CD8-positive, alpha-beta memory T cell (primary cell): ENCODE data around the gene GTF2IRD1. TPM values are rescaled to one million over a fixed set of nuclear protein-coding genes. Genes with fewer than 3 reads are reported as not detected.
A peak's percentile ranks its signal among the peaks of the same experiment; 100 is the strongest.
"Not testable (repeated sequence)": the region's sequence is repeated elsewhere in the genome, so short reads cannot be mapped to it uniquely, and the experiment has no call there.

ENCODE experiments used
- CTCF ChIA-PET: fragments of 350-600 bp; sonication (Branson Sonifier 250); formaldehyde crosslinking; loops from one replicate; lab custom pipeline; 2021; ENCODE audit warnings: antibody characterized with exemption; lab: Charles Lee
- POLR2A ChIA-PET: fragments of 350-600 bp; sonication (Branson Sonifier 250); formaldehyde crosslinking; loops from one replicate; lab custom pipeline; 2021; ENCODE audit warnings: antibody characterized with exemption; lab: Charles Lee
- DNase-seq, 5 donors: peaks; one replicate each; pipeline versions ENCODE4 v3.0.0 to v3.0.0-alpha.2; 2020 to 2022; ENCODE audit warnings: mixed read lengths in 1 of 5
- H3K27ac ChIP-seq: one replicate; pipeline ENCODE4 v1.7.0; 2013; ENCODE audit warnings: low read depth, mild to moderate bottlenecking, low read length, moderate library complexity
- H3K27me3 ChIP-seq: 2 replicates; pipeline ENCODE4 v1.7.0; 2013; ENCODE audit warnings: low read length, mild to moderate bottlenecking; ENCODE audit not compliant: insufficient read depth, poor library complexity, severe bottlenecking
- H3K36me3 ChIP-seq: 2 replicates; pipeline ENCODE4 v1.7.0; 2013; ENCODE audit warnings: mild to moderate bottlenecking, low read length, moderate library complexity; ENCODE audit not compliant: insufficient read depth
- H3K4me1 ChIP-seq: 2 replicates; pipeline ENCODE4 v1.7.0; 2013; ENCODE audit warnings: mild to moderate bottlenecking, low read length, moderate library complexity; ENCODE audit not compliant: insufficient read depth
- H3K4me3 ChIP-seq: 2 replicates; pipeline ENCODE4 v1.7.0; 2013; ENCODE audit warnings: mild to moderate bottlenecking, low read length
- H3K9me3 ChIP-seq: 2 replicates; pipeline ENCODE4 v1.7.0; 2013; ENCODE audit warnings: mild to moderate bottlenecking, low read length
- H3K27ac Mint-ChIP-seq, 8 donors: one replicate each; pipeline ENCODE4 v1.8.0; 2020 to 2021; ENCODE audit warnings: mixed read lengths in 8 of 8, mild to moderate bottlenecking in 6 of 8, inconsistent platforms in 3 of 8, moderate library complexity in 3 of 8
- H3K27me3 Mint-ChIP-seq, 2 donors: one replicate each; pipeline ENCODE4 v1.8.0; 2020 to 2021; ENCODE audit warnings: mixed read lengths in 2 of 2, mild to moderate bottlenecking in 1 of 2, moderate library complexity in 1 of 2
- H3K36me3 Mint-ChIP-seq, 3 donors: one replicate each; pipeline ENCODE4 v1.8.0; 2020 to 2021; ENCODE audit warnings: mixed read lengths in 3 of 3, inconsistent platforms in 1 of 3, mild to moderate bottlenecking in 1 of 3
- H3K4me1 Mint-ChIP-seq, 3 donors: one replicate each; pipeline ENCODE4 v1.8.0; 2020 to 2021; ENCODE audit warnings: mixed read lengths in 3 of 3, inconsistent platforms in 1 of 3, mild to moderate bottlenecking in 1 of 3
- H3K4me3 Mint-ChIP-seq, 7 donors: one replicate each; pipeline ENCODE4 v1.8.0; 2020 to 2021; ENCODE audit warnings: mixed read lengths in 7 of 7, mild to moderate bottlenecking in 6 of 7, moderate library complexity in 4 of 7, inconsistent platforms in 2 of 7
- H3K9me3 Mint-ChIP-seq, 5 donors: one replicate each; pipeline ENCODE4 v1.8.0; 2020 to 2022; ENCODE audit warnings: mixed read lengths in 5 of 5, mild to moderate bottlenecking in 3 of 5, moderate library complexity in 2 of 5, inconsistent platforms in 1 of 5
- polyA plus RNA-seq: library from polyadenylated mRNA; unstranded; fragments of 300-500 nt; fragmentation: Illumina TruSeq; gene quantifications from one replicate; pipeline ENCODE4 v1.2.3, GENCODE V29; 2021
- total RNA-seq, 2 experiments: library from RNA; stranded (reverse); gene quantifications; one replicate each; pipeline ENCODE4 v1.2.3, GENCODE V29; 2021

Gene GTF2IRD1
- total and polyA plus RNA-seq, 3 experiments from 2014 or later, result 0.42 to 0.88 TPM; not detected in 1

- H3K36me3 Mint-ChIP-seq, result no peaks in the 10 kb centered on the region
- H3K9me3 Mint-ChIP-seq, result no peaks in the 10 kb centered on the region
- peak overlapping the region in 1 of 8 donors; percentile 26 for H3K27ac Mint-ChIP-seq
- no peak overlapping the region for H3K4me3 ChIP-seq
- H3K27ac ChIP-seq, result no peak overlapping the region
- POLR2A ChIA-PET, result interaction anchor here (0.7 kb wide), 1 partner anchor 239 kb away, joined by 5 read pairs; no protein-coding TSS in a partner anchor
- H3K4me3 Mint-ChIP-seq, result no peak overlapping the region
- peaks cover 0 to 3% of the 10 kb centered on the region in 2 donors for H3K27me3 Mint-ChIP-seq
- CTCF ChIA-PET, result no interaction called here
- H3K27me3 ChIP-seq, result no peaks in the 10 kb centered on the region
- DNase-seq, result no peak
- H3K4me1 ChIP-seq, result no peaks in the 10 kb centered on the region
- no peaks in the 10 kb centered on the region for H3K36me3 ChIP-seq
- H3K9me3 ChIP-seq, result no peaks in the 10 kb centered on the region
- no peaks in the 10 kb centered on the region for H3K4me1 Mint-ChIP-seq
Observed at GRCh38 chr7:74410772-74411171, 42.9 kb upstream of the GTF2IRD1 start.

GRCh38 chr7:74411571-74411970 is 42.1 kb upstream of the GTF2IRD1 start:
- H3K27ac Mint-ChIP-seq, H3K4me1 ChIP-seq, POLR2A ChIA-PET, H3K9me3 Mint-ChIP-seq, H3K4me3 ChIP-seq, DNase-seq, H3K27ac ChIP-seq, H3K9me3 ChIP-seq, H3K4me3 Mint-ChIP-seq, H3K27me3 ChIP-seq, H3K36me3 Mint-ChIP-seq, H3K4me1 Mint-ChIP-seq, H3K27me3 Mint-ChIP-seq, H3K36me3 ChIP-seq: not testable (repeated sequence)
- CTCF ChIA-PET, result interaction anchor here (0.6 kb wide), 1 partner anchor 219 kb away, joined by 3 read pairs; no protein-coding TSS in a partner anchor

GRCh38 chr7:74412056-74412455 is 41.6 kb upstream of the GTF2IRD1 start:
- Histone ChIP-seq H3K27ac (no peak overlapping the region), H3K36me3 (no peaks in the 10 kb centered on the region), H3K4me3 (no peak overlapping the region), H3K4me1 (no peaks in the 10 kb centered on the region), H3K27me3 (no peaks in the 10 kb centered on the region), H3K9me3 (no peaks in the 10 kb centered on the region)
- H3K36me3 Mint-ChIP-seq, result no peaks in the 10 kb centered on the region
- no peak for DNase-seq
- POLR2A ChIA-PET, result no interaction called here
- peaks cover 0 to 3% of the 10 kb centered on the region in 2 donors for H3K27me3 Mint-ChIP-seq
- no peak overlapping the region for H3K4me3 Mint-ChIP-seq
- CTCF ChIA-PET, result interaction anchor here (0.6 to 1.6 kb wide), 2 partner anchors 16 to 220 kb away, joined by 3 to 4 read pairs; no protein-coding TSS in a partner anchor
- H3K9me3 Mint-ChIP-seq, result no peaks in the 10 kb centered on the region
- H3K27ac Mint-ChIP-seq, result peak overlapping the region in 1 of 8 donors; percentile 31
- H3K4me1 Mint-ChIP-seq, result no peaks in the 10 kb centered on the region

- no peak overlapping the region for H3K4me3 Mint-ChIP-seq
- peaks cover 0 to 3% of the 10 kb centered on the region in 2 donors for H3K27me3 Mint-ChIP-seq
- no peaks in the 10 kb centered on the region for H3K9me3 ChIP-seq
- H3K27ac ChIP-seq, result no peak overlapping the region
- POLR2A ChIA-PET, result no interaction called here
- DNase-seq, result no peak
- no peak overlapping the region for H3K27ac Mint-ChIP-seq
- H3K9me3 Mint-ChIP-seq, result no peaks in the 10 kb centered on the region
- no peak overlapping the region for H3K4me3 ChIP-seq
- CTCF ChIA-PET, result interaction anchor here (0.9 to 1.6 kb wide), 4 partner anchors 11 to 207 kb away, joined by 4 to 7 read pairs (median 4); no protein-coding TSS in a partner anchor
- no peaks in the 10 kb centered on the region for H3K4me1 Mint-ChIP-seq
- H3K36me3 Mint-ChIP-seq, result no peaks in the 10 kb centered on the region
- H3K27me3 ChIP-seq, result no peaks in the 10 kb centered on the region
- no peaks in the 10 kb centered on the region for H3K4me1 ChIP-seq
- H3K36me3 ChIP-seq, result no peaks in the 10 kb centered on the region
Observed at GRCh38 chr7:74412603-74413002, 41.1 kb upstream of the GTF2IRD1 start.

- H3K9me3 ChIP-seq, H3K27ac ChIP-seq, DNase-seq, H3K27ac Mint-ChIP-seq, H3K4me3 ChIP-seq, CTCF ChIA-PET, H3K4me1 ChIP-seq, H3K36me3 Mint-ChIP-seq, H3K36me3 ChIP-seq, POLR2A ChIA-PET, H3K27me3 ChIP-seq, H3K27me3 Mint-ChIP-seq, H3K9me3 Mint-ChIP-seq, H3K4me3 Mint-ChIP-seq, H3K4me1 Mint-ChIP-seq: not testable (repeated sequence)
Observed at GRCh38 chr7:74414595-74415333, 38.9 kb upstream of the GTF2IRD1 start.

- ChIA-PET CTCF (interaction anchor here (0.9 to 2.7 kb wide), 11 partner anchors 10 to 384 kb away, joined by 3 to 18 read pairs (median 5); no protein-coding TSS in a partner anchor), POLR2A (no interaction called here)
- Histone ChIP-seq H3K4me1 (no peaks in the 10 kb centered on the region), H3K36me3 (no peaks in the 10 kb centered on the region), H3K4me3 (no peak overlapping the region), H3K27ac (no peak overlapping the region), H3K27me3 (no peaks in the 10 kb centered on the region), H3K9me3 (no peaks in the 10 kb centered on the region)
- Mint-ChIP-seq H3K27ac (no peak overlapping the region), H3K4me1 (no peaks in the 10 kb centered on the region), H3K9me3 (no peaks in the 10 kb centered on the region), H3K4me3 (no peak overlapping the region), H3K27me3 (no peaks in the 10 kb centered on the region), H3K36me3 (no peaks in the 10 kb centered on the region)
- peak; percentile 26 to 61 (median 36) for DNase-seq
Observed at GRCh38 chr7:74417419-74417971, 36.2 kb upstream of the GTF2IRD1 start.

- Histone ChIP-seq H3K27me3 (no peaks in the 10 kb centered on the region), H3K4me1 (no peaks in the 10 kb centered on the region), H3K27ac (no peak overlapping the region), H3K9me3 (no peaks in the 10 kb centered on the region), H3K4me3 (no peak overlapping the region), H3K36me3 (no peaks in the 10 kb centered on the region)
- Mint-ChIP-seq H3K27me3 (no peaks in the 10 kb centered on the region), H3K4me3 (no peak overlapping the region), H3K4me1 (no peaks in the 10 kb centered on the region), H3K27ac (peak overlapping the region in 1 of 8 donors; percentile 18), H3K36me3 (no peaks in the 10 kb centered on the region), H3K9me3 (no peaks in the 10 kb centered on the region)
- ChIA-PET CTCF (interaction anchor here (0.9 to 2.7 kb wide), 9 partner anchors 9 to 332 kb away, joined by 3 to 18 read pairs (median 5); no protein-coding TSS in a partner anchor), POLR2A (no interaction called here)
- no peak for DNase-seq
Observed at GRCh38 chr7:74418076-74418475, 35.6 kb upstream of the GTF2IRD1 start.

GRCh38 chr7:74418538-74418937 is 35.2 kb upstream of the GTF2IRD1 start:
- POLR2A ChIA-PET, result no interaction called here
- CTCF ChIA-PET, result interaction anchor here (0.9 to 2.7 kb wide), 6 partner anchors 9 to 148 kb away, joined by 5 to 18 read pairs (median 6); no protein-coding TSS in a partner anchor

More at GRCh38 chr7:74418538-74418937, 35.2 kb upstream of the GTF2IRD1 start:
- Mint-ChIP-seq H3K9me3 (no peaks in the 10 kb centered on the region), H3K27ac (peak overlapping the region in 1 of 8 donors; percentile 18), H3K27me3 (no peaks in the 10 kb centered on the region), H3K36me3 (no peaks in the 10 kb centered on the region), H3K4me3 (no peak overlapping the region), H3K4me1 (no peaks in the 10 kb centered on the region)
- H3K36me3 ChIP-seq, result no peaks in the 10 kb centered on the region
- H3K27me3 ChIP-seq, result no peaks in the 10 kb centered on the region
- DNase-seq, result no peak
- no peaks in the 10 kb centered on the region for H3K9me3 ChIP-seq
- H3K4me3 ChIP-seq, result no peak overlapping the region
- no peaks in the 10 kb centered on the region for H3K4me1 ChIP-seq
- no peak overlapping the region for H3K27ac ChIP-seq
